A673 (cell line): ENCODE data around the gene HTATSF1. TPM values are rescaled to one million over a fixed set of nuclear protein-coding genes. Genes with fewer than 3 reads are reported as not detected.
A peak's percentile ranks its signal among the peaks of the same experiment; 100 is the strongest.

Experiments used
- BruUV-seq: library from RNA; stranded (reverse); fragments of 400-500 nt; replicated peaks from 2 replicates; lab custom pipeline; 2021; lab: Mats Ljungman, UMichigan
- CTCF ChIA-PET: fragments of 300-600 bp; sonication (Branson Sonifier 250); formaldehyde crosslinking; loops from one replicate; lab custom pipeline; 2022; ENCODE audit warnings: antibody characterized with exemption; lab: Charles Lee
- POLR2A ChIA-PET: fragments of 300-600 bp; sonication (Branson Sonifier 250); formaldehyde crosslinking; loops from one replicate; lab custom pipeline; 2022; ENCODE audit warnings: antibody characterized with exemption; ENCODE audit not compliant: low non-redundant PET; lab: Charles Lee
- DNase-seq: peaks from one replicate; pipeline ENCODE4 v3.0.0-alpha.2; 2015; ENCODE audit warnings: low spot score
- H3K27ac ChIP-seq: fragments of 200-600 bp; sonication (generic); 2 replicates; pipeline ENCODE4 v1.5.1; 2016; ENCODE audit warnings: mixed run types, low read depth, mild to moderate bottlenecking, mixed read lengths, antibody characterized with exemption, low read length; ENCODE audit not compliant: poor library complexity, severe bottlenecking
- H3K27me3 ChIP-seq: fragments of 200-600 bp; sonication (generic); replicated peaks from 2 replicates; pipeline ENCODE4 v1.6.1; 2017; ENCODE audit warnings: mixed run types, low read depth, mild to moderate bottlenecking, mixed read lengths, antibody characterized with exemption, low read length; ENCODE audit not compliant: insufficient read depth, poor library complexity
- H3K36me3 ChIP-seq: fragments of 200-600 bp; sonication (generic); 2 replicates; pipeline ENCODE4 v1.6.1; 2016; ENCODE audit warnings: mixed run types, mild to moderate bottlenecking, mixed read lengths, antibody characterized with exemption, low read length; ENCODE audit not compliant: insufficient read depth, poor library complexity, severe bottlenecking
- H3K4me1 ChIP-seq: fragments of 200-600 bp; sonication (generic); 2 replicates; pipeline ENCODE4 v1.6.1; 2017; ENCODE audit warnings: mixed run types, mild to moderate bottlenecking, mixed read lengths, antibody characterized with exemption, low read length; ENCODE audit not compliant: insufficient read depth, poor library complexity, severe bottlenecking
- H3K4me3 ChIP-seq: fragments of 200-600 bp; sonication (generic); 2 replicates; pipeline ENCODE4 v1.5.1; 2016; ENCODE audit warnings: low read depth, mixed run types, mild to moderate bottlenecking, mixed read lengths, low read length; ENCODE audit not compliant: poor library complexity, severe bottlenecking
- H3K9me3 ChIP-seq: fragments of 200-600 bp; sonication (generic); 2 replicates; pipeline ENCODE4 v1.6.1; 2016; ENCODE audit warnings: mixed run types, low read depth, mild to moderate bottlenecking, mixed read lengths, antibody characterized with exemption, low read length; ENCODE audit not compliant: poor library complexity, severe bottlenecking
- EZH2 ChIP-seq: fragments of 200-600 bp; sonication (generic); IDR thresholded peaks from 2 replicates; pipeline ENCODE4 v1.6.1; 2017; ENCODE audit warnings: borderline replicate concordance, low read depth, mild to moderate bottlenecking, mixed read lengths, antibody characterized with exemption, low read length; ENCODE audit not compliant: poor library complexity, severe bottlenecking
- intact Hi-C: fragments of 100-400 bp; cut with micrococcal nuclease; formaldehyde crosslinking; loops from one replicate; pipeline ENCODE4 v1.10.0; 2022; ENCODE audit not compliant: unreplicated experiment
- total RNA-seq: library from RNA; stranded (reverse); gene quantifications from 2 replicates; pipeline ENCODE4 v1.2.3, GENCODE V29; 2021
- TF ChIP-seq, protein P1 (sequence below): fragments of 300-800, 200-600 bp; sonication (generic); conservative IDR thresholded peaks from 2 replicates; pipeline ENCODE4 v1.5.1; 2017; ENCODE audit warnings: low read depth, mild to moderate bottlenecking, antibody characterized with exemption, low read length, moderate library complexity, mixed read lengths

HTATSF1 gene
- total RNA-seq, 1 experiment from 2014 or later, result 79.3 TPM

GRCh38 chrX:136528645-136529315 lies 31.4 kb downstream of the HTATSF1 start:
- DNase-seq, result peak; percentile 44
- intact Hi-C loops, result no loop called here
- no peak overlapping the region for H3K27ac ChIP-seq
- H3K4me1 ChIP-seq, result no peaks in the 10 kb centered on the region
- BruUV-seq, result no TSS peak
- H3K4me3 ChIP-seq, result no peak overlapping the region
- POLR2A ChIA-PET, result no interaction called here
- TF ChIP-seq, protein P1, sequence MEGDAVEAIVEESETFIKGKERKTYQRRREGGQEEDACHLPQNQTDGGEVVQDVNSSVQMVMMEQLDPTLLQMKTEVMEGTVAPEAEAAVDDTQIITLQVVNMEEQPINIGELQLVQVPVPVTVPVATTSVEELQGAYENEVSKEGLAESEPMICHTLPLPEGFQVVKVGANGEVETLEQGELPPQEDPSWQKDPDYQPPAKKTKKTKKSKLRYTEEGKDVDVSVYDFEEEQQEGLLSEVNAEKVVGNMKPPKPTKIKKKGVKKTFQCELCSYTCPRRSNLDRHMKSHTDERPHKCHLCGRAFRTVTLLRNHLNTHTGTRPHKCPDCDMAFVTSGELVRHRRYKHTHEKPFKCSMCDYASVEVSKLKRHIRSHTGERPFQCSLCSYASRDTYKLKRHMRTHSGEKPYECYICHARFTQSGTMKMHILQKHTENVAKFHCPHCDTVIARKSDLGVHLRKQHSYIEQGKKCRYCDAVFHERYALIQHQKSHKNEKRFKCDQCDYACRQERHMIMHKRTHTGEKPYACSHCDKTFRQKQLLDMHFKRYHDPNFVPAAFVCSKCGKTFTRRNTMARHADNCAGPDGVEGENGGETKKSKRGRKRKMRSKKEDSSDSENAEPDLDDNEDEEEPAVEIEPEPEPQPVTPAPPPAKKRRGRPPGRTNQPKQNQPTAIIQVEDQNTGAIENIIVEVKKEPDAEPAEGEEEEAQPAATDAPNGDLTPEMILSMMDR, result no peak
- no peak for TF ChIP-seq EZH2
- no peaks in the 10 kb centered on the region for H3K36me3 ChIP-seq
- no peaks in the 10 kb centered on the region for H3K9me3 ChIP-seq
- H3K27me3 ChIP-seq, result peaks cover 4% of the 10 kb centered on the region
- CTCF ChIA-PET, result no interaction called here

DNA sequence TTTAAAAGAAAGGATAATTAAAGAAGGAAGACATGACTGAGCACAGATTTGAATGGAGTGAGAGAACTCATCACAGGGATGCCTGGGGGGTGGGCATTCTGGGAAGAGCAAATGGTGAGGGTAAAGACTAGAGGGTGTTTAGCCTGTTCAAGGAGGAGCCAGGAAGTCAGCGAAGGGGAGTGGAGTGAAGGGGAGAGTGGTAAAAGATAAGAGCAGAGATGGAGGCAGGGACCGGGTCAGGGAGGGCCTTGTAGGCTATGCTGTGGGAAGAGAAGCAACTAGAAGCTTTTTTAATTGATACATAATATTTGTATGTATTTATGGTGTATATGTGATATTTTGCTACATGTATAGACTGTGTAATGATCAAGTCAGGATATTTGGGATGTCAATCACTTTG lies 32.4 kb downstream of the HTATSF1 start:
- CTCF ChIA-PET, result no interaction called here
- TF ChIP-seq, protein P1, result no peak
- TF ChIP-seq EZH2, result no peak
- Histone ChIP-seq H3K36me3 (no peaks in the 10 kb centered on the region), H3K9me3 (no peaks in the 10 kb centered on the region), H3K4me1 (no peaks in the 10 kb centered on the region), H3K27me3 (peaks cover 8% of the 10 kb centered on the region), H3K4me3 (no peak overlapping the region), H3K27ac (no peak overlapping the region)
- intact Hi-C loops, result no loop called here
- no TSS peak for BruUV-seq
- DNase-seq, result peak; percentile 5
- POLR2A ChIA-PET, result no interaction called here

GRCh38 chrX:136531951-136532350 lies 34.6 kb downstream of the HTATSF1 start, which contains the start of gene VGLL1:
TSS of gene VGLL1 (plus strand) at chrX:136532215. CDS start at chrX:136536021, 3,806 bp downstream.
- H3K4me3 ChIP-seq, result no peak within 1 kb of the TSS
- DNase-seq, result no peak
- no peaks in the 10 kb centered on the region for H3K9me3 ChIP-seq
- BruUV-seq, result no TSS peak
- no peak for TF ChIP-seq EZH2
- TF ChIP-seq, protein P1, result no peak
- ChIA-PET POLR2A (interaction anchor here (0.6 kb wide), 1 partner anchor 195 kb away, joined by 4 read pairs; no protein-coding TSS in a partner anchor), CTCF (no interaction called here)
- intact Hi-C loops, result no loop called here
- H3K36me3 ChIP-seq, result no peaks in the 10 kb centered on the region
- H3K27ac ChIP-seq, result no peak within 1 kb of the TSS
- no peaks in the 10 kb centered on the region for H3K4me1 ChIP-seq
- H3K27me3 ChIP-seq, result peaks cover 8% of the 10 kb centered on the region
